Neural progenitor cell (in vitro differentiated cells): ENCODE results near the gene EIF5AL1.

Source experiments
- EZH2 ChIP-seq: fragments of 200-600 bp; sonication (generic); IDR thresholded peaks from 2 replicates; pipeline ENCODE4 v1.6.1; 2017; ENCODE audit warnings: antibody characterized with exemption, mild to moderate bottlenecking, moderate library complexity
- EZH2phosphoT487 ChIP-seq: fragments of 200-600 bp; sonication (generic); IDR thresholded peaks from 2 replicates; pipeline ENCODE4 v1.6.1; 2017; ENCODE audit warnings: antibody characterized with exemption
- TF ChIP-seq, protein P1 (sequence below): fragments of 200-600 bp; sonication (generic); IDR thresholded peaks from 2 replicates; pipeline ENCODE4 v1.5.1; 2017; ENCODE audit warnings: antibody characterized with exemption, mild to moderate bottlenecking

DNA sequence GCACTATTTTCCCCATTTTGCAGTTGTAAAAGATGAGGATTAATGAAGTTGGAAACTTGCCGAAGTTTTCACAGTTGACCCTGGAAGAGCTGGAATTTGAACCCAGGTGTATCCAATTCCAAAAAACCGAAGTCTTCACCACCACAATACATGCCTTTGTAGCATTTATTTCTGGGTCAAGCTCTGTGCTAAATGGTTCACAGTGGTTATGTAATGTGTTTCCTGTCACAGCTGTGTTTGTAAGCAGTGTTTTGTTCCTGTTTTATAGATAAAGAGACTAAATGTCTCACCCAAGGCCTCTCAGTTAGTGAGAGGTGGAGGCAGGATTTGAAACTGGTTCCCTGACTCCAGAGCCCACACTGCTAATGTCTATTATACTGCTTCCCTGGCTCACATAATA lies 30.3 kb downstream of the EIF5AL1 start:
- TF ChIP-seq, protein P1, sequence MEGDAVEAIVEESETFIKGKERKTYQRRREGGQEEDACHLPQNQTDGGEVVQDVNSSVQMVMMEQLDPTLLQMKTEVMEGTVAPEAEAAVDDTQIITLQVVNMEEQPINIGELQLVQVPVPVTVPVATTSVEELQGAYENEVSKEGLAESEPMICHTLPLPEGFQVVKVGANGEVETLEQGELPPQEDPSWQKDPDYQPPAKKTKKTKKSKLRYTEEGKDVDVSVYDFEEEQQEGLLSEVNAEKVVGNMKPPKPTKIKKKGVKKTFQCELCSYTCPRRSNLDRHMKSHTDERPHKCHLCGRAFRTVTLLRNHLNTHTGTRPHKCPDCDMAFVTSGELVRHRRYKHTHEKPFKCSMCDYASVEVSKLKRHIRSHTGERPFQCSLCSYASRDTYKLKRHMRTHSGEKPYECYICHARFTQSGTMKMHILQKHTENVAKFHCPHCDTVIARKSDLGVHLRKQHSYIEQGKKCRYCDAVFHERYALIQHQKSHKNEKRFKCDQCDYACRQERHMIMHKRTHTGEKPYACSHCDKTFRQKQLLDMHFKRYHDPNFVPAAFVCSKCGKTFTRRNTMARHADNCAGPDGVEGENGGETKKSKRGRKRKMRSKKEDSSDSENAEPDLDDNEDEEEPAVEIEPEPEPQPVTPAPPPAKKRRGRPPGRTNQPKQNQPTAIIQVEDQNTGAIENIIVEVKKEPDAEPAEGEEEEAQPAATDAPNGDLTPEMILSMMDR = no peak
- TF ChIP-seq EZH2 = no peak
- TF ChIP-seq EZH2phosphoT487 = no peak
